T-helper 2 cell (primary cell): ENCODE data around the gene AKR1B1.

ENCODE experiments used
- DNase-seq, 5 experiments: peaks; one replicate each; pipeline versions ENCODE4 v3.0.0 to v3.0.0-alpha.2; 2012 to 2022

Gene AKR1B1

DNA sequence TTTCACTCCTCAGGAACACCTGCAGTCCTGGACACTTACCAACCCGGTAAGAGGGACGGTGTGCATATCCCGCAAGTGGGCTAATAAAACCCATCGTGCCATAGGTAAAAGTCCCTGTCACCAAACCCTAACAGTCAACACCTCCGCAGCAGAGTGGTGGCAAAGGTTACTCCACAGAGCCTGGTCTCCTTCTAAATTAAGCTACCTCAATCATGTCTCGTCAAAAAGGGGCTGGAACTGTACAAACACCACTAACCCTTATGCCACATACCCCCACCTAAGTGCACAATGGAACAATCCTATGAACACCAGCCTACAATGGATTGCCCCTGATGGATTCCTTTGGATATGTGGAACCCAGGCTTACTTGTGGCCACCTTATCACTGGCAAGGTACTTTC lies 9.6 kb upstream of the AKR1B1 start:
- DNase-seq = no peak

DNA sequence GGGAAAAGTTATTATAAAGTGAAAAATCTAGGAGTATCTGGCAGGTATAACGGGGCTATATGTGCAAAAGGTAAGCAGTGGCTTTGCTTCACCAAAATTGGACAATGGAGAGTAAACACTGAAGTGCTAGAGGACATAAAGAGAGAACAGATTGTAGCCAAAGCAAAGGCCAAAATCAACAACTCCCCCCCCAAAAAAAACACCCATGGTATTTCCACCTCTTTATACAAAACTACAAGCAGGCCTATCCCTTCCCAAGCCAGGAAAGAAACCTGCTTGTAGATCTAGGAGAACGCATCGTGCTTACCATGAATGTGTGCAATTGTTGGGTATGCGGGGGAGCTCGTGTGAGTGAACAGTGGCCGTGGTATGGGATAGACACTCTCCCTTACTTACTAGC lies 9.2 kb upstream of the AKR1B1 start:
- no peak for DNase-seq

DNA sequence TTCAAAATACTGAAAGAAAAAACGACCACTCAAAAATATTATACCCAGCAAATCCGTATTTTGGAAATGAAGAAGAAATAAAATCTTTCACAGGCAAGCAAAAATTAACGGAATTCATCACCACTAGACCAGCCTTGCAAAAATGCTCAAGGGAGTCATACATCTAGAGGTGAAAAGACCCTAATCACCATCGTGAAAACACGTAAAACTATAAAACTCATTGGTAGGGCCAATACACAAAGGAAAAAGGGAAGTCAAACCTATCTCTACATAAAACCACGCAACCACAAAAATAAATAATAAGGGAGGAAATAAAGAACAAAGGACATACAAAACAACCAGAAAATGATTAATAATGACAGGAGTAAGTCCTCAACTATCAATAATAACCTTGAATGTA lies 6.6 kb upstream of the AKR1B1 start:
- DNase-seq = no peak

DNA sequence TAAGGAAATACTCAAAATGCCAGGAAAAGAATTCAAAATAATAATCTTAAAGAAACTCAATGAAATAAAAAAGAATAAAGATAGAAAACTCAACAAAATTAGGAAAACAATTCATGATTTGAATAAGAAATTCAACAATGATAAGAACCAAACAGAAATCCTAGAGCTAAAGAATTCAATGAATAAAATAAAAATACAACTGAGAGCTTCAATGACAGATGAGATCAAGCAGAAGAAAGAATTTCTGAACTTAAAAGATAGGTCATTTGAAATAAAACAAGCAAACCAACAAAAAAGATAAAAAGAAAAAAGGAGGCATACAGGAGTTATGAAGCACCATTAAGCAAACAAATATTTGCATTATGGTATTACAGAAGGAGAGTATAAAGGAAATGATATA lies 5.6 kb upstream of the AKR1B1 start:
- no peak for DNase-seq

DNA sequence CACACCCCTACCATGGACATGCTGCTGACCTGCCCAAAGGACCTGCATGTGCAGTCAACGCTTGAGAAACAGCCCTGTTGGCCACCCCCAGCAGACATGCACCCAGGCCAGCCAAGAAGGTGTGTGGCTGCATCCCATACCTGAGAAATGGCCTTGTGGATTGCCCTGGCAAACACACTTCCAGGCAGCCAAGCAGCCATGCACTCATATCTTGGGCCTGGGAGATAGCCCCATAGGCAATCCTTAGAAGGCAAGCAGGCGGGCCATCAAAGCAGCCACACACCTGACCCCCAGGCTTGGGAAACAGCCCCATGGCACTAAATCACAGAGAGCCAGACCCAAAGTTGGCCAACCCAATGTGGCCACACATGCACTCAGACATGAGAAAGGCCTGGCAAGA lies 4.9 kb upstream of the AKR1B1 start:
- DNase-seq = no peak

DNA sequence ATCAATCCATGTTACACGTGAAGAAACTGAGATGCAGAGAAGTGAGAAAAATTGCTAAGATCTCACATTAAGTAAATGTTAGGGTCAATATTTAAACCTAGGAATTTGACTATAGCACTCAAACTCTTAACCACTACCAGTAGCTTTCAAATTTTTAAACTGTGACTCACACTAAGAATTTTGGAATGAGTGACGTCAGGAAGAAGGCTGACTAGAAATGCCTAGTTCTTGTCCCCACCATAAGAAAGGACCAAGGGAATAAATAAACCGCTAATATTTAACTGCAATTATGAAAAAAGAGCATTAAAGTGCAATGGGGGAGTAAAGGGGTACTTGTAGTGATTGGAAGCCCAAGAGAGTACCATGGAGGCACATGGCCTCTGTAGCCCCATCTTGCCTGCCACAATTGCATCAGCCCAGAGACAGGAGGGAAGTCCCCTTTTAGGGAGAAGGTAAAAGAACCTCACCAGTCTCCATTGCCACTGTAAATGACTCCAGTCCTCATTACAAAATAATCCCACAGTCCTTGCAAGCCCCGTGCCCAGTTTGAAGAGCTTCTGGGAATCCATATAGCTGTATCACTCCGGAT lies 3.5 kb upstream of the AKR1B1 start:
- DNase-seq = no peak

DNA sequence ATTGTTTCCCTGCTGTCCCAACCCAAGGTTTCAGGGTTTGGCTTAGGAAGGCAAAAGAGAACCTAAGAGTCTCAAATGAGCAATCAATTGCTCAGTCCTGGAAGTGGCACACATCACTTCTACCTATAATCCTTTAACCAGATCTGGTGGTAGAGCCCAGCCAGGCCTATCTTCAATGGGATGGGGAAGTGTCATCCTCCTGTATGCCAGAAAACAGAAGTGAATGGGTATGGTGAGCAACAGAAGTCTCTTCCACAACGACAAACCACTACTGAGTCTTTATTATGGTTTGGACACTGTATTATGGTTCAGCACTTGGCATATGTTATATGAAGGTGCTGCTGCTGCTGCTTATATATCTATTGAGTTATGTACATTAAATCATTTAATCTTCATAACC lies 3.0 kb upstream of the AKR1B1 start:
- DNase-seq = no peak

DNA sequence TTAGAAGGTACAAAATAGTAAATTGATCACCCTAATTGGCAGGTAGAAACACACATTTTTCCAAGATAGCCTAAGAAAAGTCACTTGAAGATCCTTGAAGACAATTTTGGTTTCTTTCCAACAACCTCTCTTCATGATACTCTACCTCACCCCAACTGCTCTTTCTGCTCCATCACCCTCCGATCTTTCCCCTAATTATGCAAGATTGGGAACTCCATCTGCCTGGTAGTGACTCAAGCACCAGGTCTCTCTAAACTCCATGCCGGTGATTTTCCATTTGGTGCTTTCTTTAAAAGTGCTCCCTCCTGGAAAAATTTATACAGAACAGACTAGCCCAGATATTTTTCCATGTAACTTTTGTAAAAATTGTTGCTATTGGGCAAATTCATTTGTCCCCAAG lies 1.1 kb upstream of the AKR1B1 start:
- DNase-seq = no peak

DNA sequence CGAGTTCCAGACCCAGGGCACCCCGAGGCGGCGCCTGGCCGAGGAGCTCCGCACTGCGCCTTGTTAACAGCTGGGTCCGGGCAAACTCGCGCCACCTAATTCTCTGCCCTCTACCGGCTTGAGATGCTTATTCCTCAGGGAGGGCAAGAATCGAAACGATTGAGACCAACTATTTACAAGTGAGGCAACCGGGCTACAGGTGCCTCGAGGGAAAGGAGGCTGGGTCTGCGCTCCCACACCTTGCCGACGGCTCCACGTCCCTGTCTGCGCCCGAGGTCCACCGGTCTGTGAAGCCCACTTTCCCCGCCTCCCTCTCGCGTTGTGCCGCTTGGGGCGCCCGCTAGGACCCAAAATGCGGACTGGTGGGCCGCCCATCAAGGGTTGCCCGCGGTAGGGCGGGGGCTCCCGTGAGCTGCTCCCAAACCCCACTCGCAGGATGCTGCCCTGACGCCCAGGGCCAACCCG lies 527 bp downstream of the AKR1B1 start:
- peak in 4 of 5 experiments; percentile 34 to 62 (median 47) for DNase-seq

DNA sequence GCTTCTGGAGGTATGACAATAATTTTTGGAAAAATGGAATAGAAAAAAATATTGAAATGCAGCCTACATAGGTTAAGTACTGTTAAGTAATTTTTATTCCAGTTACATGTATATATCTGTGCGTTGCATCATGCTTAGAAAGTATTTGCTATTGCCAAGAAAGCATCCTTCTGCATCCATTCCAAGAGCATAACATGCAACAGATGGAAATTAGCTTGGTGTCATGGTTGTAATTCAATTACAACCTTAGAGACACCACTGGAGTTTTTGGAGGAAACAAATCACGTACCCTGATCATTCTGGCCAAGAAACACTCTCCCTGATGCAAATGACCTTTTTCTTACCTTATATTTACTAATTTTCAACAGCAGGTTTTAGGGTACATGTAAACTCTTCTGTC lies 1.7 kb downstream of the AKR1B1 start:
- no peak for DNase-seq

DNA sequence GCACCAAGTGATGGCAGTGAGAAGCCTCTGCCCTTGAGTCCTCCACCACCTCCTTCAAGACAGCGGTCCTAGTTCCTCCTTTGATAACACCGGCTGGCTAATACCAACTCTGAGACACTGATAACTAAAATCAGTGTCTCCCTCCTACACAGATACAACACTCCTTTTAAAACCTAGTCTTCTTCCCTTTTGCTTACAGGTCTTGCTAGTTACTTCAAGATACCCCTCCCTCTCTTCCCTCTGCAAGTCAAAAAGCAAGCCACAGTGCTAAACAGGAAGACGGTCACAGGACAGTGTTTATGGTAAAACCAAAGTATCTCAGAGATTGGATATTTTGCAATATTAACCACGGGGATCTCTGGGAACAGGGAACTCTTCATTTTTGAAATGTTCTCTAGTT lies 4.6 kb downstream of the AKR1B1 start:
- DNase-seq = peak in 1 of 5 experiments; percentile 62

DNA sequence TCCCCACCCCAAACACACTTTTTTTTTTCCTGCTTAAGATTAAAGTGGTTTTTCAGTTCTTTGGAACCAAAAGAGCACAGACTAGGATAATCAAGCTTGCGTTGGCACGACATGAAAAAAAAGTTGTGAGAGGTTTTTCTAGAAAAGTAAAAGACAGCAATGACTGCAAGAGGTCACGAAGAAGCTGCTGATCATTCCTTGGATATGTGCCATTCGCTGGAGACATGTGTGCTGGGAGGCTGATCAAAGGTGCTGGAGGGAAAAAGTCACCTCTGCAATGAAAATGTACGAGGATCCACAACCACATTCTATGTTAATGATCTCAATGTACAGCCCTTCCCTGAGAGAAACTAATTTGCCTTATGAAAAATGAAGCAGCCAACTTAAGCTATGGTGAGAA lies 5.4 kb downstream of the AKR1B1 start:
- no peak for DNase-seq

DNA sequence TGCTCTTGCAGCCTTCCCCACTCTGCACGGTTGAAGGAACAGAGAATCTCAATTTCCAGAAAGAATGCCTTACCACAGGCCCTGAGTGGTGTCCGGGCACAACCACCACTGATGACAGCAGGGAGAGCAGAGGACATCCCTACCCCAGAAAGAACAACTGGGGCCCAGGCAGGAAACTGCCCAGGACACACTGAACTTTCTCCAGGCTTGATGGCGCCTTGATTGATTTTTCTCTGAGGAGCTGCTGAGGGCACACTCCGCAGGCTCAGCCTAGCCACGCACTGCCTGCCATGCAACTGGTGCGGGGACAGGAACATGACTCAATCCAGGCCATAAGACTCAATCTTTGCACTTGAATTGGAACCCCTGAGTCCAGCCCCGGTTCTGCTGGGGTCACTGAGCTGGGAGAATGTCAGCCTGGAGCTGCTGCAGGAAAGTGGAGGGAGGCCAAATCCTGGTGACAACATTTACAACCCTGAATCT lies 5.9 kb downstream of the AKR1B1 start:
- no peak for DNase-seq

DNA sequence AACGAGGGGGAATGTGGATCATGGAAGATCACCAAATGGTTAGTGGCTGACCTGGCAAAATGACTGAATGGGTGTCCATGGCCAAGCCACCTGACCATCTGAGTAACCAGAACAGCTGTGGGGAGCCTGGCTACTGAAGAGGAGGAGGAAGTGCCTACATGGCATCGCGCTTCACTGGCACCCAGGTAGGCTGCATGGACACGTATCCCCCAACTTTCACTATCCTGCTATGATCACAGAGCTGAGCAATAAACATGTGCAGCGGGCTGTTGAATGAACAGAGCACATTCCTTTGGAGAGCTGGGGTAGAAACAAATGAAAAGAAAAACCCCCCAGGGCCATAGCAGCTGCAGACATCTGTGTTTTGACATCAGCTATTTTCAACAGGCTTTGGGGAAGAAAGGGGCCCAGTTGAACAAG lies 6.5 kb downstream of the AKR1B1 start:
- DNase-seq = no peak

DNA sequence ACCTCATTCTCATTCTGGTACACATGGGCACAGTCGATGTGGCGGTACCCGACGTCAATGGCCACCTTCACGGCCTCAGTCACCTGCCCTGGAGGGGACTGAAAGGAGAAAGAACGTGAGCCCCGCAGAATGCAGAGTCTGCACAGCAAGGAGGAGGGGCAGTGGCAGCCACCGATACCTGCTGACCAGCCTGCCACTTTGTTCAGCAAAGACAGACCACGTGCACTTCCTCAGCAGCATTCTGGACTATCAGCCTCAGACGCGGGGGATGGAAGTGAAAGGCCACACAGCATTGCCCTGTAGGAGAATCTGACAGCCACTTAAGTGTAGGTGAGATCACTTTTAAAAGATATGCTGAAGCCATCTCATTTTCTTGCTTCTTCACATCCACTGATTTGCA lies 7.2 kb downstream of the AKR1B1 start:
- no peak for DNase-seq

DNA sequence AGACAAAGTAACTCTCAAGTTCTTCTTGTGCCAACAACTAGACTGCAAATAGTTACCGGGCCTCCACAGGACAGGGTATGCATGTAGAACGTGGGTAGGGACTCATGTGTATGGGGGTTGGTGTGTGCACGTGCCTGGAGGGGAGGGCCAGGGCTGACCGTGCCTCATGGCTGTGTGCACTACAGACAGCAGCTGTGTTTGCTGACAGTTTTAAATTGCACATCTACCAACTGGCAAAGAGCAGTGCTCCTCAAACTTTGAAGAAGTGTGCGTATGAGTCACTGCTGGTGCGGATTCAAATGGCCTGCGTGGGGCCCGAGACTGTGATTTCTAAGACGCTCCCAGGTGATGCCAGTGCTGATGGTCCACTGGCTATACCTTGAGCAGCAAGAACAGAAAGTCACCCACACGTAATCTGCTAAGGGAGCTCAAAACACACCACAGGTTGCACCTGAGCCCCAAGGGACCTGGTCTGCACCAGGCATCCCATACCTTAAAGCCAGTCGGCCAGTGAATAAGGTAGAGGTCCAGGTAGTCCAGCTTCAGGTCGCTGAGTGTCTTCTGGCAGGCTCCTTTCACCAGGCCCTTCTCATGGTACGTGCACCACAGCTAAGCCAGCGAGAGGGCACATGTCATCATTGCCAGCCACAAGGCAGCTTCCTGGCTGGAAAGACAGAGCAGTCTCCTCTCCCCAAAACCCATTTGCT lies 8.5 kb downstream of the AKR1B1 start:
- DNase-seq = no peak

DNA sequence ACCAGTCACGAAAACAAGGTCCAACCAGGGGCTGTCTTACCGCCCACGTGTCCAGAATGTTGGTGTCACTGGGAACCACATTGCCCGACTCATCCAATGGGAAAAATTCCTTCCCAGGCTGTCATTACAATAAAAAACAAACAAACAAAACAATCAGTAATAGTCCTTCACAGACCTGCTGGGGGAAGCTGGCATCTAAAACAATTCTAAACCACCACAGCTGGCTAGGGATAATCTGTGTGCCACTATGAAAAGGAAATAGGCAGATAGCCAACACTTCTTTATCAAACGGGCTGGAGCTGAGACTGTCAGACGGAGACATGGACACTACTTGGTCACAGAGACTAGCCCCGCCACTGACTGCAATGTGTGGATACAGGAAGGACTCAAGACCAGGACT lies 9.2 kb downstream of the AKR1B1 start:
- no peak for DNase-seq

DNA sequence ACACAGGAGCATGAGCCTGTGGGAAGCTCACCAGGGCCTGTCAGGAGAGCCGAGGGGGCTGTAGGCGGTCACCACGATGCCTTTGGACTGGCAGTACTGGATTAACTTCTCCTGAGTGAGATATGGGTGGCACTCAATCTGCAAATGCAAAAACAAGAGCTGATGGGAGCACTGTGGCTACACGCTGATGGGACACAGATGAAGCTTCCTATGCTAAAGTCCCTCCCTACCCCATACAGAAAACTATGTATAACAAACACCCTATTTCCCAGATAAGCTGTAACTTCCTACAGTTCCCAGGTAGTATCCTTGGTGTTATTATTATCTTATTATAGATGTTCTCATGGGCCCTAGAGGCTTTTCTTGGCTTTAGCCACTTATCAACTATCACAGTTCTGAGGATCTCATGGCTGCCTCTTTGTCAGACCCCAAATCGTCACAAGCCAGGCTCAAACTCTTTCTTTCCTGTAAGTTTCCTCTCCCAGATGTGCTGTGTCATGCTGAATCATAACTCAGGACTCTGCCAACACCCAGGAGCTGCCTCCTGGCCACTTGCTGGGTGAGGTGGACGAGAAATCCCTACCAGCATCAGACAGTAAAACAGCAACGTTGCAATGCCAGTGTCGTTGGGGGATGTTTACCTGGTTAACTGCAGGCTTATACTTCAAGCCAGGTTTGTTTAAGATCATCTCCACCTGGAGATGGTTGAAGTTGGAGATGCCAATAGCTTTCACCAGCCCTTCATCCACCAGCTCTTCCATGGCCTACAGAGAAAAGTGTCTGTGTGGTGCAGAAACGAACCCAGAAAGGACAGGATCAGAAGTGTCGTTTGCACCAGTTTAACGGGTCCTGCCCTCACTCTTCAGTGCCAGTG lies 10.3 kb downstream of the AKR1B1 start:
- no peak for DNase-seq

DNA sequence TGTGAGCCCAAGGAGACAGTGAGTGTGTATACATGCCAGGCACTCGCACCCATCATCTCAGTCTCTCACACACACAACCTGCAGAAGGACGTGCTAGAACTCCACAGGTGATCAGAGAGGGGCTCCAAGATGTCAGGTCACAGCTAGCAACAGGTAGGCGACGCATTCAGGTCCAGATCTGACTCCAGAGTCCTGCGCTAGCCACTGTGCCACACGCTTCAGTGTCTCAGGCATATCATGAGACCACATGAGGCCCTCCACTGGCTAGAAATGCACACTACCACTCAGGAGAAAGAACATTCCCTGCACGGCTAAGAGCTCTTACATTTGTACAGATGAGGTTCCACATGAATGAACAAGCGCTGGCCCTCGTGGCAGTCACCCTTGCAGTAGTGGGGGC lies 11.5 kb downstream of the AKR1B1 start:
- no peak for DNase-seq

DNA sequence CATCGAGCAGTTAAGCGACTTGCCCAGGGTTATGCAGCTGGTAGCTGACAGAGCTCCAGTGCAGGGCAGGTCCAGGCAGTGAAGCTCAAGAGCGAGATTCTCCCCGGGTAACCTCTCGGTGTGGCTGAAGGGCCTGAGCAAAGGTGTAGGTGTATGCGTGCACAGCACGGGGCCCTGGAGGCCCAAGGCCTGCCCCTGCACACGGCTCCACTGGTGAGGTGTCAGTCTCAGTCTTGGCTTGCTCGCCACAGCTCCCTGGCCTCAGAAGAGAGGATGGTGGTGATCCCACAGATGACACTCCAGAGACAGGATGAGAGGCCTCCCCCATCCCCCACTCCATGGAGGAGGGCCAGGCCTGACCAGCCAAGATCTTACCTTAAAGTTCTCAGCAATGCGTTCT lies 12.0 kb downstream of the AKR1B1 start:
- DNase-seq = no peak

DNA sequence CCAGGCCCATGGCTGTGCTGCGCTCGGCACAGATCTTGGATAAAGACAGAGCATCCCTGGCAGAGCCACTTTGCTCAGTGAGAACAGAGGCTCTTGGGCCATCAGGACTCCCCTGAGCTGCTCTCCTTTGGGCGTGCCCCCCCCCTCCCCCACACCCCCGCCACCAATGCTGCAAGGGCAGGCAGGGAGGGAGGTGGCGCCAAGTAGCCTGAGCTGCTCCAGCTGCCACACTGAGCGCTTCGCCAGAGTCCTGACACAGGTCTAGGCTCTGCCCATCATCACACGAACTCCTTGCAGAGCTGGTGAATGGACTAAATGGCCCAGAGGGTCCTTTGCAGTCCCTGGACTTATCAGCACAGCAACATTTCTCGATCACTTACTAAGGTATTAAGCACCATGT lies 12.5 kb downstream of the AKR1B1 start:
- DNase-seq = no peak

DNA sequence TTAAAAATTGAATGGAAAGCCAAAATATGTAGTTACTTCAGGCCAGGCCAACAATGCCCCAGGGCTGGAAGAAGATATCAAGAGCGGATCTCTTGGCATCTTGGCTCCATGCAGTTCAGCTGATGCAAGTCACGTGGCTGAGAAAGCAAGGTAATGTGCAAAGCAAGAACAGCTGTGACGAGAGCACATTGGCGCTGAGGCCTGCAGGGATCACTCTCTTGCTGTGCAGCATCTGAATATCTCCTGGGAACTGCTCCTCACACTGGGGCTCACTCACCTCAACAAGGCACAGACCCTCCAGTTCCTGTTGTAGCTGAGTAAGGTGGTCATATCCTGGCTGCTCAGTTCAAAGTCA lies 14.0 kb downstream of the AKR1B1 start:
- DNase-seq = no peak

DNA sequence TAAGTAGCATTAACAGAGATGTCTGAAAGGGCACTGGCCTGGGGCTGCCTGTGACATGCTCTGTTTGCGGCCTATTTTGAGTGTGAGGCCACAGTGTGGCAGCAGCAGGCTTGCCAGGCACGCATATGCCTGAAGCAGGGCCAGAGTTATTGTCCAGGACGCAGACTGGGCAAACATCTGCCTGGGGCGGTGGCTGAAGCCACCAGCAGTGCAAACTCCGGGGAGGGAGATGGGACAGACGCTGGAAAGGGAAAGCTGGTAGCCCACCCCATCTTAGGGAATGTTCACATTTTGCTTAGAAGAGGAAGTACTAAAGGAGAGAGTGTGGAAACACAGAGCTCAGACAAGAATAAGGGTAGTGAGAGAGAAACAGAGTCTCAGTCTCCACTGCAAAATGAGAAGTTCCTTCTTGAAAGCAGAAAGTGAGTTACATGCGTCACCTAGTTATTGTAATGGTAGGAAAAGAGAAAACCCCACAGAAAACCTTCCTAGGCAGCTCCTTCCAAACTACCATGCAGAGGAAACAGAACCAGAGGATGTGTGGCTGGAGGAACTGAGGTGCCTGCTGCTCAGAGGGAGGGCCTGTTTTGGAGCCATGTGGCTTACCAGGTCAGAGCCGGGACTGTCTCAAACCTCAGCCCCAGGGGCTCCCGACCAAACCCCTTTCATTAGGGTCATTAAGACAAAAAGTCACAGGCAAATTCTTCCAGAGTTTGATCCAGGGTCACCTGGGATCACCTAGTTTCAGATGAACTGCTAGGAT lies 14.5 kb downstream of the AKR1B1 start:
- no peak for DNase-seq
